Measurements from ENCODE around the gene SLC38A6. TPM values are rescaled to one million over a fixed set of nuclear protein-coding genes. Genes with fewer than 3 reads are reported as not detected.

SLC38A6 gene
- total and polyA plus RNA-seq, 2 experiments from 2014 or later: 11.9 to 23.2 TPM

DNA sequence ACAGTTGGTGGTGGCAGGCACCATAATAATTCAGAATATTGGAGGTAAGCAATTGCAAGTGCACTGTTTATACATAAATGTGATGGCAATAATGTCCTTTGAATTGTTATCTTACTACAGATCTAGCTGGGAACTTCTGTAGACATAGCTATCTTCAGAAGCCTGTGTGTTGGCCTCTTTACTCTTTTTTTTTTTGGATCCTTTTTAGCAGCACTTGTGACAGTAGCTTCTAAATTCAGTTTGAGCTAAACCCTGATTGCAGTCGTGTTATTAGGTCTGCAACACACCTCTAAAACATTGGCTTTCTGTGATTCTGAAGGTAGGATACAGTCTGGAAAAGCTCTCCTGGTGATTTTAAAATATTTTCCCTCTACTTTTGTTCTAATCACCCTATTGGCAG, 38.5 kb downstream of the SLC38A6 start:
- no peak overlapping the region for H3K4me3 ChIP-seq
- TF ChIP-seq, protein P1, sequence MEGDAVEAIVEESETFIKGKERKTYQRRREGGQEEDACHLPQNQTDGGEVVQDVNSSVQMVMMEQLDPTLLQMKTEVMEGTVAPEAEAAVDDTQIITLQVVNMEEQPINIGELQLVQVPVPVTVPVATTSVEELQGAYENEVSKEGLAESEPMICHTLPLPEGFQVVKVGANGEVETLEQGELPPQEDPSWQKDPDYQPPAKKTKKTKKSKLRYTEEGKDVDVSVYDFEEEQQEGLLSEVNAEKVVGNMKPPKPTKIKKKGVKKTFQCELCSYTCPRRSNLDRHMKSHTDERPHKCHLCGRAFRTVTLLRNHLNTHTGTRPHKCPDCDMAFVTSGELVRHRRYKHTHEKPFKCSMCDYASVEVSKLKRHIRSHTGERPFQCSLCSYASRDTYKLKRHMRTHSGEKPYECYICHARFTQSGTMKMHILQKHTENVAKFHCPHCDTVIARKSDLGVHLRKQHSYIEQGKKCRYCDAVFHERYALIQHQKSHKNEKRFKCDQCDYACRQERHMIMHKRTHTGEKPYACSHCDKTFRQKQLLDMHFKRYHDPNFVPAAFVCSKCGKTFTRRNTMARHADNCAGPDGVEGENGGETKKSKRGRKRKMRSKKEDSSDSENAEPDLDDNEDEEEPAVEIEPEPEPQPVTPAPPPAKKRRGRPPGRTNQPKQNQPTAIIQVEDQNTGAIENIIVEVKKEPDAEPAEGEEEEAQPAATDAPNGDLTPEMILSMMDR (conservative IDR thresholded peaks at IDR 0.05; ENCODE audit: low read depth in 2 of 2): no peak
- TF ChIP-seq JUNB (IDR thresholded peaks at IDR 0.05; ENCODE audit: unreplicated experiment) (no peak), EZH2phosphoT487 (IDR thresholded peaks at IDR 0.05; ENCODE audit: unreplicated experiment) (no peak), STAT1 (IDR thresholded peaks at IDR 0.05; ENCODE audit: unreplicated experiment) (no peak), ZNF331 (CRISPR knock-in tag; IDR thresholded peaks at IDR 0.05; ENCODE audit: low read depth) (no peak), NANOG (IDR thresholded peaks at IDR 0.05; ENCODE audit: borderline replicate concordance) (no peak), EZH2 (IDR thresholded peaks at IDR 0.05; ENCODE audit: low read depth, unreplicated experiment) (no peak), ZNF114 (CRISPR knock-in tag; IDR thresholded peaks at IDR 0.05) (no peak), CREB1 (CRISPR knock-in tag; IDR thresholded peaks at IDR 0.05; ENCODE audit: low read depth) (no peak), POLR2AphosphoS5 (IDR thresholded peaks at IDR 0.05; ENCODE audit: low read depth) (no peak)
- TF ChIP-seq, protein P2, sequence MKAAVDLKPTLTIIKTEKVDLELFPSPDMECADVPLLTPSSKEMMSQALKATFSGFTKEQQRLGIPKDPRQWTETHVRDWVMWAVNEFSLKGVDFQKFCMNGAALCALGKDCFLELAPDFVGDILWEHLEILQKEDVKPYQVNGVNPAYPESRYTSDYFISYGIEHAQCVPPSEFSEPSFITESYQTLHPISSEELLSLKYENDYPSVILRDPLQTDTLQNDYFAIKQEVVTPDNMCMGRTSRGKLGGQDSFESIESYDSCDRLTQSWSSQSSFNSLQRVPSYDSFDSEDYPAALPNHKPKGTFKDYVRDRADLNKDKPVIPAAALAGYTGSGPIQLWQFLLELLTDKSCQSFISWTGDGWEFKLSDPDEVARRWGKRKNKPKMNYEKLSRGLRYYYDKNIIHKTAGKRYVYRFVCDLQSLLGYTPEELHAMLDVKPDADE (IDR thresholded peaks at IDR 0.05): no peak
- TF ChIP-seq, protein P3, sequence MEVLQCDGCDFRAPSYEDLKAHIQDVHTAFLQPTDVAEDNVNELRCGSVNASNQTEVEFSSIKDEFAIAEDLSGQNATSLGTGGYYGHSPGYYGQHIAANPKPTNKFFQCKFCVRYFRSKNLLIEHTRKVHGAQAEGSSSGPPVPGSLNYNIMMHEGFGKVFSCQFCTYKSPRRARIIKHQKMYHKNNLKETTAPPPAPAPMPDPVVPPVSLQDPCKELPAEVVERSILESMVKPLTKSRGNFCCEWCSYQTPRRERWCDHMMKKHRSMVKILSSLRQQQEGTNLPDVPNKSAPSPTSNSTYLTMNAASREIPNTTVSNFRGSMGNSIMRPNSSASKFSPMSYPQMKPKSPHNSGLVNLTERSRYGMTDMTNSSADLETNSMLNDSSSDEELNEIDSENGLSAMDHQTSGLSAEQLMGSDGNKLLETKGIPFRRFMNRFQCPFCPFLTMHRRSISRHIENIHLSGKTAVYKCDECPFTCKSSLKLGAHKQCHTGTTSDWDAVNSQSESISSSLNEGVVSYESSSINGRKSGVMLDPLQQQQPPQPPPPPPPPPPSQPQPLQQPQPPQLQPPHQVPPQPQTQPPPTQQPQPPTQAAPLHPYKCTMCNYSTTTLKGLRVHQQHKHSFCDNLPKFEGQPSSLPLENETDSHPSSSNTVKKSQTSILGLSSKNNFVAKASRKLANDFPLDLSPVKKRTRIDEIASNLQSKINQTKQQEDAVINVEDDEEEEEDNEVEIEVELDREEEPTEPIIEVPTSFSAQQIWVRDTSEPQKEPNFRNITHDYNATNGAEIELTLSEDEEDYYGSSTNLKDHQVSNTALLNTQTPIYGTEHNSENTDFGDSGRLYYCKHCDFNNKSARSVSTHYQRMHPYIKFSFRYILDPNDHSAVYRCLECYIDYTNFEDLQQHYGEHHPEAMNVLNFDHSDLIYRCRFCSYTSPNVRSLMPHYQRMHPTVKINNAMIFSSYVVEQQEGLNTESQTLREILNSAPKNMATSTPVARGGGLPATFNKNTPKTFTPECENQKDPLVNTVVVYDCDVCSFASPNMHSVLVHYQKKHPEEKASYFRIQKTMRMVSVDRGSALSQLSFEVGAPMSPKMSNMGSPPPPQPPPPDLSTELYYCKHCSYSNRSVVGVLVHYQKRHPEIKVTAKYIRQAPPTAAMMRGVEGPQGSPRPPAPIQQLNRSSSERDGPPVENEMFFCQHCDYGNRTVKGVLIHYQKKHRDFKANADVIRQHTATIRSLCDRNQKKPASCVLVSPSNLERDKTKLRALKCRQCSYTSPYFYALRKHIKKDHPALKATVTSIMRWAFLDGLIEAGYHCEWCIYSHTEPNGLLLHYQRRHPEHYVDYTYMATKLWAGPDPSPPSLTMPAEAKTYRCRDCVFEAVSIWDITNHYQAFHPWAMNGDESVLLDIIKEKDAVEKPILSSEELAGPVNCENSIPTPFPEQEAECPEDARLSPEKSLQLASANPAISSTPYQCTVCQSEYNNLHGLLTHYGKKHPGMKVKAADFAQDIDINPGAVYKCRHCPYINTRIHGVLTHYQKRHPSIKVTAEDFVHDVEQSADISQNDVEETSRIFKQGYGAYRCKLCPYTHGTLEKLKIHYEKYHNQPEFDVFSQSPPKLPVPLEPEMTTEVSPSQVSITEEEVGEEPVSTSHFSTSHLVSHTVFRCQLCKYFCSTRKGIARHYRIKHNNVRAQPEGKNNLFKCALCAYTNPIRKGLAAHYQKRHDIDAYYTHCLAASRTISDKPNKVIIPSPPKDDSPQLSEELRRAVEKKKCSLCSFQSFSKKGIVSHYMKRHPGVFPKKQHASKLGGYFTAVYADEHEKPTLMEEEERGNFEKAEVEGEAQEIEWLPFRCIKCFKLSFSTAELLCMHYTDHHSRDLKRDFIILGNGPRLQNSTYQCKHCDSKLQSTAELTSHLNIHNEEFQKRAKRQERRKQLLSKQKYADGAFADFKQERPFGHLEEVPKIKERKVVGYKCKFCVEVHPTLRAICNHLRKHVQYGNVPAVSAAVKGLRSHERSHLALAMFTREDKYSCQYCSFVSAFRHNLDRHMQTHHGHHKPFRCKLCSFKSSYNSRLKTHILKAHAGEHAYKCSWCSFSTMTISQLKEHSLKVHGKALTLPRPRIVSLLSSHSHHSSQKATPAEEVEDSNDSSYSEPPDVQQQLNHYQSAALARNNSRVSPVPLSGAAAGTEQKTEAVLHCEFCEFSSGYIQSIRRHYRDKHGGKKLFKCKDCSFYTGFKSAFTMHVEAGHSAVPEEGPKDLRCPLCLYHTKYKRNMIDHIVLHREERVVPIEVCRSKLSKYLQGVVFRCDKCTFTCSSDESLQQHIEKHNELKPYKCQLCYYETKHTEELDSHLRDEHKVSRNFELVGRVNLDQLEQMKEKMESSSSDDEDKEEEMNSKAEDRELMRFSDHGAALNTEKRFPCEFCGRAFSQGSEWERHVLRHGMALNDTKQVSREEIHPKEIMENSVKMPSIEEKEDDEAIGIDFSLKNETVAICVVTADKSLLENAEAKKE (CRISPR knock-in tag; IDR thresholded peaks at IDR 0.05): no peak
- TF ChIP-seq, protein P4, sequence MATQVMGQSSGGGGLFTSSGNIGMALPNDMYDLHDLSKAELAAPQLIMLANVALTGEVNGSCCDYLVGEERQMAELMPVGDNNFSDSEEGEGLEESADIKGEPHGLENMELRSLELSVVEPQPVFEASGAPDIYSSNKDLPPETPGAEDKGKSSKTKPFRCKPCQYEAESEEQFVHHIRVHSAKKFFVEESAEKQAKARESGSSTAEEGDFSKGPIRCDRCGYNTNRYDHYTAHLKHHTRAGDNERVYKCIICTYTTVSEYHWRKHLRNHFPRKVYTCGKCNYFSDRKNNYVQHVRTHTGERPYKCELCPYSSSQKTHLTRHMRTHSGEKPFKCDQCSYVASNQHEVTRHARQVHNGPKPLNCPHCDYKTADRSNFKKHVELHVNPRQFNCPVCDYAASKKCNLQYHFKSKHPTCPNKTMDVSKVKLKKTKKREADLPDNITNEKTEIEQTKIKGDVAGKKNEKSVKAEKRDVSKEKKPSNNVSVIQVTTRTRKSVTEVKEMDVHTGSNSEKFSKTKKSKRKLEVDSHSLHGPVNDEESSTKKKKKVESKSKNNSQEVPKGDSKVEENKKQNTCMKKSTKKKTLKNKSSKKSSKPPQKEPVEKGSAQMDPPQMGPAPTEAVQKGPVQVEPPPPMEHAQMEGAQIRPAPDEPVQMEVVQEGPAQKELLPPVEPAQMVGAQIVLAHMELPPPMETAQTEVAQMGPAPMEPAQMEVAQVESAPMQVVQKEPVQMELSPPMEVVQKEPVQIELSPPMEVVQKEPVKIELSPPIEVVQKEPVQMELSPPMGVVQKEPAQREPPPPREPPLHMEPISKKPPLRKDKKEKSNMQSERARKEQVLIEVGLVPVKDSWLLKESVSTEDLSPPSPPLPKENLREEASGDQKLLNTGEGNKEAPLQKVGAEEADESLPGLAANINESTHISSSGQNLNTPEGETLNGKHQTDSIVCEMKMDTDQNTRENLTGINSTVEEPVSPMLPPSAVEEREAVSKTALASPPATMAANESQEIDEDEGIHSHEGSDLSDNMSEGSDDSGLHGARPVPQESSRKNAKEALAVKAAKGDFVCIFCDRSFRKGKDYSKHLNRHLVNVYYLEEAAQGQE (IDR thresholded peaks at IDR 0.05; ENCODE audit: unreplicated experiment): no peak
- H3K36me3 ChIP-seq (ENCODE audit: insufficient read depth): peaks cover 5% of the 10 kb centered on the region; the same call in 1 of the 2 replicates
- H3K27ac Mint-ChIP-seq: no peak overlapping the region
- no peaks in the 10 kb centered on the region for H3F3A ChIP-seq (replicated peaks; ENCODE audit: low read depth)
- DNase-seq (ENCODE audit: low spot score) (no peak), ATAC-seq (no peak)
- no peak overlapping the region for H3K4me3 Mint-ChIP-seq
- H3K4me1 Mint-ChIP-seq: no peaks in the 10 kb centered on the region
- H3K79me2 ChIP-seq (replicated peaks; ENCODE audit: insufficient read depth): no peaks in the 10 kb centered on the region
- H3K9me3 Mint-ChIP-seq: peaks cover 14% of the 10 kb centered on the region
- no peaks in the 10 kb centered on the region for H3K27me3 Mint-ChIP-seq (ENCODE audit: insufficient read depth, low read depth, poor library complexity)
- no peaks in the 10 kb centered on the region for H4K20me1 ChIP-seq (replicated peaks; ENCODE audit: insufficient read depth)
- no peaks in the 10 kb centered on the region for H3K9me2 ChIP-seq (ENCODE audit: insufficient read depth)
- H3K27me3 ChIP-seq (ENCODE audit: insufficient read depth): no peaks in the 10 kb centered on the region
- no peak overlapping the region for H3K4me2 ChIP-seq
- H3K36me3 Mint-ChIP-seq (ENCODE audit: low read depth): peaks cover 17% of the 10 kb centered on the region
- no peak overlapping the region for H2AFZ ChIP-seq
- no peak overlapping the region for H3K27ac ChIP-seq (ENCODE audit: low read depth)
- no peaks in the 10 kb centered on the region for H3K4me1 ChIP-seq (ENCODE audit: insufficient read depth)
